Measurements from ENCODE around the gene PLEKHB2. TPM values are rescaled to one million over a fixed set of nuclear protein-coding genes. Genes with fewer than 3 reads are reported as not detected.

PLEKHB2 gene
- total and polyA plus RNA-seq, 9 of the 15 experiments (the other 6 are each of a cell fraction or from before 2014, with no cell fraction given): 41.3 to 71.5 (median 50.2) TPM

GRCh38 chr2:131127076-131127475 is 21.9 kb downstream of the PLEKHB2 start:
- in situ Hi-C loops (cut with MboI) (no loop called here), intact Hi-C loops (cut with micrococcal nuclease) (no loop called here)
- no peaks in the 10 kb centered on the region for H3K27me3 ChIP-seq (ENCODE audit: control insufficient read depth in 2 of 2, insufficient read depth in 2 of 2, low read length in 2 of 2)
- peaks cover 6% of the 10 kb centered on the region; the same call in 1 of the 2 replicates for H4K20me1 ChIP-seq (replicated peaks; ENCODE audit: control insufficient read depth, insufficient read depth, low read length)
- H3K4me2 ChIP-seq (ENCODE audit: insufficient read depth, low read length): no peak overlapping the region
- H3K9ac ChIP-seq (ENCODE audit: insufficient read depth in 1 of 2, low read depth in 2 of 2, low read length in 2 of 2): no peak overlapping the region
- WGBS (ENCODE audit: insufficient coverage, low coverage, missing lambda C conversion rate): 100% methylated on average over 3 of the region's 3 CpGs
- ATAC-seq (no peak), FAIRE-seq (no peak), DNase-seq (ENCODE audit: extremely low read depth in 1 of 4, low spot score in 3 of 4) (no peak)
- CTCF ChIA-PET (ENCODE audit: low intra/inter-chr PET ratio): no interaction called here
- H3K9me3 ChIP-seq (replicated peaks; ENCODE audit: control insufficient read depth, insufficient read depth, low read depth, low read length): no peaks in the 10 kb centered on the region
- peaks cover 87% of the 10 kb centered on the region for H3K36me3 ChIP-seq (ENCODE audit: control insufficient read depth, insufficient read depth, low read length)
- no peak overlapping the region for H2AFZ ChIP-seq (ENCODE audit: low read depth, low read length)
- no peak overlapping the region for H3K4me3 ChIP-seq
- no TSS peak for BruUV-seq (replicated peaks)
- H3K4me1 ChIP-seq (replicated peaks in 1 of 2; ENCODE audit: control insufficient read depth in 2 of 2, insufficient read depth in 2 of 2, low read length in 2 of 2): no peaks in the 10 kb centered on the region
- H3K27ac ChIP-seq (ENCODE audit: extremely low read depth, low read depth, low read length): no peak overlapping the region
- peaks cover 5% of the 10 kb centered on the region for H3K9me1 ChIP-seq (ENCODE audit: control insufficient read depth, insufficient read depth, low read length)
- peaks cover 21% of the 10 kb centered on the region for H3K79me2 ChIP-seq (ENCODE audit: control insufficient read depth, insufficient read depth, low read length)
- POLR2A ChIA-PET: interaction anchor here (0.6 kb wide), 1 partner anchor 67 kb away, joined by 3 read pairs; no protein-coding TSS in a partner anchor
- TF ChIP-seq MEF2A (IDR thresholded peaks at IDR 0.05; ENCODE audit: control insufficient read depth, low read depth, low read length) (no peak), JUN (IDR thresholded peaks at IDR 0.05; ENCODE audit: borderline replicate concordance, low read depth, low read length) (no peak), JUN (CRISPR knock-in tag; IDR thresholded peaks at IDR 0.05; ENCODE audit: borderline replicate concordance) (no peak), ZSCAN29 (IDR thresholded peaks at IDR 0.05) (no peak), ZNF699 (CRISPR knock-in tag; IDR thresholded peaks at IDR 0.05; ENCODE audit: insufficient replicate concordance) (no peak), HMG20B (CRISPR knock-in tag; IDR thresholded peaks at IDR 0.05) (no peak), CSDE1 (IDR thresholded peaks at IDR 0.05) (no peak)
- TF ChIP-seq, protein P1, sequence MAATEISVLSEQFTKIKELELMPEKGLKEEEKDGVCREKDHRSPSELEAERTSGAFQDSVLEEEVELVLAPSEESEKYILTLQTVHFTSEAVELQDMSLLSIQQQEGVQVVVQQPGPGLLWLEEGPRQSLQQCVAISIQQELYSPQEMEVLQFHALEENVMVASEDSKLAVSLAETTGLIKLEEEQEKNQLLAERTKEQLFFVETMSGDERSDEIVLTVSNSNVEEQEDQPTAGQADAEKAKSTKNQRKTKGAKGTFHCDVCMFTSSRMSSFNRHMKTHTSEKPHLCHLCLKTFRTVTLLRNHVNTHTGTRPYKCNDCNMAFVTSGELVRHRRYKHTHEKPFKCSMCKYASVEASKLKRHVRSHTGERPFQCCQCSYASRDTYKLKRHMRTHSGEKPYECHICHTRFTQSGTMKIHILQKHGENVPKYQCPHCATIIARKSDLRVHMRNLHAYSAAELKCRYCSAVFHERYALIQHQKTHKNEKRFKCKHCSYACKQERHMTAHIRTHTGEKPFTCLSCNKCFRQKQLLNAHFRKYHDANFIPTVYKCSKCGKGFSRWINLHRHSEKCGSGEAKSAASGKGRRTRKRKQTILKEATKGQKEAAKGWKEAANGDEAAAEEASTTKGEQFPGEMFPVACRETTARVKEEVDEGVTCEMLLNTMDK (IDR thresholded peaks at IDR 0.05; ENCODE audit: borderline replicate concordance, insufficient read depth, low read depth, low read length, poor library complexity, severe bottlenecking): no peak
- TF ChIP-seq, protein P2, sequence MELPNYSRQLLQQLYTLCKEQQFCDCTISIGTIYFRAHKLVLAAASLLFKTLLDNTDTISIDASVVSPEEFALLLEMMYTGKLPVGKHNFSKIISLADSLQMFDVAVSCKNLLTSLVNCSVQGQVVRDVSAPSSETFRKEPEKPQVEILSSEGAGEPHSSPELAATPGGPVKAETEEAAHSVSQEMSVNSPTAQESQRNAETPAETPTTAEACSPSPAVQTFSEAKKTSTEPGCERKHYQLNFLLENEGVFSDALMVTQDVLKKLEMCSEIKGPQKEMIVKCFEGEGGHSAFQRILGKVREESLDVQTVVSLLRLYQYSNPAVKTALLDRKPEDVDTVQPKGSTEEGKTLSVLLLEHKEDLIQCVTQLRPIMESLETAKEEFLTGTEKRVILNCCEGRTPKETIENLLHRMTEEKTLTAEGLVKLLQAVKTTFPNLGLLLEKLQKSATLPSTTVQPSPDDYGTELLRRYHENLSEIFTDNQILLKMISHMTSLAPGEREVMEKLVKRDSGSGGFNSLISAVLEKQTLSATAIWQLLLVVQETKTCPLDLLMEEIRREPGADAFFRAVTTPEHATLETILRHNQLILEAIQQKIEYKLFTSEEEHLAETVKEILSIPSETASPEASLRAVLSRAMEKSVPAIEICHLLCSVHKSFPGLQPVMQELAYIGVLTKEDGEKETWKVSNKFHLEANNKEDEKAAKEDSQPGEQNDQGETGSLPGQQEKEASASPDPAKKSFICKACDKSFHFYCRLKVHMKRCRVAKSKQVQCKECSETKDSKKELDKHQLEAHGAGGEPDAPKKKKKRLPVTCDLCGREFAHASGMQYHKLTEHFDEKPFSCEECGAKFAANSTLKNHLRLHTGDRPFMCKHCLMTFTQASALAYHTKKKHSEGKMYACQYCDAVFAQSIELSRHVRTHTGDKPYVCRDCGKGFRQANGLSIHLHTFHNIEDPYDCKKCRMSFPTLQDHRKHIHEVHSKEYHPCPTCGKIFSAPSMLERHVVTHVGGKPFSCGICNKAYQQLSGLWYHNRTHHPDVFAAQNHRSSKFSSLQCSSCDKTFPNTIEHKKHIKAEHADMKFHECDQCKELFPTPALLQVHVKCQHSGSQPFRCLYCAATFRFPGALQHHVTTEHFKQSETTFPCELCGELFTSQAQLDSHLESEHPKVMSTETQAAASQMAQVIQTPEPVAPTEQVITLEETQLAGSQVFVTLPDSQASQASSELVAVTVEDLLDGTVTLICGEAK (IDR thresholded peaks at IDR 0.05): no peak
- TF ChIP-seq, protein P2 (CRISPR knock-in tag; IDR thresholded peaks at IDR 0.05): no peak
- TF ChIP-seq, protein P3, sequence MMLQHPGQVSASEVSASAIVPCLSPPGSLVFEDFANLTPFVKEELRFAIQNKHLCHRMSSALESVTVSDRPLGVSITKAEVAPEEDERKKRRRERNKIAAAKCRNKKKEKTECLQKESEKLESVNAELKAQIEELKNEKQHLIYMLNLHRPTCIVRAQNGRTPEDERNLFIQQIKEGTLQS (IDR thresholded peaks at IDR 0.05): no peak
- TF ChIP-seq, protein P3 (CRISPR knock-in tag; conservative IDR thresholded peaks at IDR 0.05): no peak
